ENCODE results near the gene MTARC2. TPM values are rescaled to one million over a fixed set of nuclear protein-coding genes. Genes with fewer than 3 reads are reported as not detected.

Gene MTARC2
- 11.8 and 12.2 TPM in 2 replicates for total RNA-seq

DNA sequence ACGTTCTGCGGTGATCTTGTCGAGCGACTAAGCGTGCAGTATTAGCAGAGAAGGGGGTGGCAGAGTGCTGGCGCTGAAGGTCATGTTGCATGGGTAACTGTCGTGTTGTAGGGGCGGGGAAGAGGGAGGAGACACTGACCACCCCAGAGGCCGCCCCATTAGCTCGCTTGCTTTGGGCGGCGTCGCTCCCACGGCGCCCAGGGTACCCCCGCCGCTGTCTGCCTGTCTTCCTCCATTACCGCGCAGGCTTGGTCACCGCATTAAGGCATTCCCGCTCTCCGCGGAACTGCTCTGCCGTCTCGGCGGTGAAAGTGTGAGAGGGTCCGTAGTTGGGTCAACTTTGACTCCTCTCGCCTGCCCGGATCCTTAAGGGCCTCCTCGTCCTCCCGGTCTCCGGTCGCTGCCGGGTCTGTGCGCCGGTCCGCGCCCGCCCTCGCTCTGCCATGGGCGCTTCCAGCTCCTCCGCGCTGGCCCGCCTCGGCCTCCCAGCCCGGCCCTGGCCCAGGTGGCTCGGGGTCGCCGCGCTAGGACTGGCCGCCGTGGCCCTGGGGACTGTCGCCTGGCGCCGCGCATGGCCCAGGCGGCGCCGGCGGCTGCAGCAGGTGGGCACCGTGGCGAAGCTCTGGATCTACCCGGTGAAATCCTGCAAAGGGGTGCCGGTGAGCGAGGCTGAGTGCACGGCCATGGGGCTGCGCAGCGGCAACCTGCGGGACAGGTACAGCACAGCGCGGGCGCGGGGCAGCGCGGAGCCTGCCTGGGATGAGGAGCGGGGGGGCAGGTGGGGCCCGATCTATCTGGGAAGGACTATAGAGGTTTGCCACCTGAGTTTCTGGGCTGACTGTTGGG is at the start of gene MTARC2:
Gene MTARC2 (plus strand): TSS at position 234 of the 846 bp plus-strand sequence. CDS start 210 bp downstream, at position 444.

DNA sequence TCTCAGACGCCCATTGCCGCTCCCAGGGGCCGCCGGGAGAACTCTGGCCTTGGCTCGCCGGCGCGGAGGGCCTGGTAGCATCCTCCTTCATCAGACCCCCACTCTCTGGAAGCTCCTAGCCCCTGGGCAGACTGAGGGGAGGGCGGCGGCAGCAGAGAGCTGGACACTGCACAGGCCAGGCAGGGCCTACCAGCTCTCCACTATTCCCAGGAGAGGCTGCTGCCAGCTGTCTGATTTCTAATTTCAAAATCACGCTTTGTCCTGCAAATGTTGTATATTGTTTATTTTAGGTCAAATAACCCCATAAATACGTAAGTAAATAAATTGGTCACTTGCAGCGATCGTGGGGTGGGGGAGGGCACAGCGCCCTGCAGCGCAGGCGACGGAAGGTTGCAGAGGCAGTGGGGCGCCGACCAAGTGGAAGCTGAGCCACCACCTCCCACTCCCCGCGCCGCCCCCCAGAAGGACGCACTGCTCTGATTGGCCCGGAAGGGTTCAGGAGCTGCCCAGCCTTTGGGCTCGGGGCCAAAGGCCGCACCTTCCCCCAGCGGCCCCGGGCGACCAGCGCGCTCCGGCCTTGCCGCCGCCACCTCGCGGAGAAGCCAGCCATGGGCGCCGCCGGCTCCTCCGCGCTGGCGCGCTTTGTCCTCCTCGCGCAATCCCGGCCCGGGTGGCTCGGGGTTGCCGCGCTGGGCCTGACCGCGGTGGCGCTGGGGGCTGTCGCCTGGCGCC is 38.4 kb downstream of the MTARC2 start, which contains the start of gene MTARC1:
Gene MTARC1 (plus strand): TSS at position 577 of the 732 bp plus-strand sequence. CDS start 32 bp downstream, at position 609.

Other genes with a start within 250 kb of the MTARC2 start
- 0.78 and 0.94 TPM in 2 replicates for gene MARK1, start 220.2 kb upstream of the MTARC2 start, total RNA-seq
- 0.75 and 1.1 TPM in 2 replicates for gene C1orf115, start 58.0 kb upstream of the MTARC2 start, total RNA-seq
- gene MTARC1, start 38.6 kb downstream of the MTARC2 start, total RNA-seq = 0.44 and 0.56 TPM in 2 replicates
- gene HLX, start 131.1 kb downstream of the MTARC2 start, total RNA-seq = 10.8 and 16.7 TPM in 2 replicates

Data from cardiac ventricle fibroblast (primary cell).